SK-N-SH treated with all-trans-retinoic acid at 6 μM for 48 hours (cell line): ENCODE data around the gene RGS7BP.

Experiments
- ARNTL ChIP-seq: fragments of 450-650 bp; formaldehyde crosslinking; IDR thresholded peaks from 2 replicates; pipeline ENCODE4 v1.5.0; 2020; ENCODE audit warnings: low read depth, mild to moderate bottlenecking, moderate library complexity, borderline replicate concordance
- BACH2 ChIP-seq: fragments of 250-450 bp; sonication (Bioruptor Pico); IDR thresholded peaks from 2 replicates; pipeline ENCODE4 v1.9.0; 2021; ENCODE audit warnings: mild to moderate bottlenecking, borderline replicate concordance
- ESRRG ChIP-seq: fragments of 250-450 bp; sonication (Bioruptor Pico); IDR thresholded peaks from 2 replicates; pipeline ENCODE4 v1.6.1; 2021; ENCODE audit warnings: mild to moderate bottlenecking
- GLIS3 ChIP-seq: fragments of 250-450 bp; sonication (Bioruptor Pico); IDR thresholded peaks from 2 replicates; pipeline ENCODE4 v1.5.0; 2020; ENCODE audit warnings: mild to moderate bottlenecking, moderate library complexity
- PPARA ChIP-seq: fragments of 250-450 bp; sonication (Bioruptor Pico); IDR thresholded peaks from 2 replicates; pipeline ENCODE4 v1.5.0; 2020; ENCODE audit warnings: mild to moderate bottlenecking, borderline replicate concordance
- TCF4 ChIP-seq: fragments of 250-450 bp; sonication (Bioruptor Pico); IDR thresholded peaks from 2 replicates; pipeline ENCODE4 v1.8.0; 2021; ENCODE audit warnings: mild to moderate bottlenecking, moderate library complexity, borderline replicate concordance
- ZFP3 ChIP-seq: fragments of 250-450 bp; sonication (Bioruptor Pico); IDR thresholded peaks from 2 replicates; pipeline ENCODE4 v1.5.0; 2020; ENCODE audit warnings: mild to moderate bottlenecking, moderate library complexity
- ZFP30 ChIP-seq: fragments of 450-650 bp; formaldehyde crosslinking; IDR thresholded peaks from 2 replicates; pipeline ENCODE4 v1.5.0; 2022; ENCODE audit warnings: mild to moderate bottlenecking, moderate library complexity
- TF ChIP-seq, protein P1 (sequence below): fragments of 250-450 bp; sonication (Bioruptor Pico); IDR thresholded peaks from 2 replicates; pipeline ENCODE4 v1.5.1; 2020; ENCODE audit warnings: low read depth, mild to moderate bottlenecking, moderate library complexity
- TF ChIP-seq, protein P2 (sequence below): fragments of 250-450 bp; sonication (Bioruptor Pico); IDR thresholded peaks from 2 replicates; pipeline ENCODE4 v1.5.1; 2021; ENCODE audit warnings: mild to moderate bottlenecking, moderate library complexity
- TF ChIP-seq, protein P3 (sequence below): fragments of 250-450 bp; sonication (Bioruptor Pico); IDR thresholded peaks from 2 replicates; pipeline ENCODE4 v1.8.0; 2020; ENCODE audit warnings: mild to moderate bottlenecking, moderate library complexity, borderline replicate concordance

DNA sequence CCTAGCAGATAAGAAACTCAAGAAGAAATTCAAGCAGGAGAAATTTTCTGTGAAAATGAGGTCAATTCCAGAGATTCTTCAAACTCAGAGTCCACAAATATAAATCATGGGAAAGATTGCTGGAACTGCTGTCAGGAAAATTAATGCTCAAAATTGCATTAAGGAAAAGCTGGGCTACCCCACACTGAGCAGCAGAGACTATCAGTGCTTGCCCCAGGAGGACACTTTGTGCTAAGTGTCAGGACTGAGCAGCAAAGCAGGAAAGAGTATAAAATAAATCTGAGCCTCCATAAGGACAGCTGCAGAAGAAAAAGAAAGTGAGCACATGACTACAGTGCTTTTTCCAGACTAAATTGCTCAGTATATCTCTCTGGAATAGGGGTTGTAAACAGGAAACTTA lies 81.6 kb downstream of the RGS7BP start:
- TF ChIP-seq ESRRG (CRISPR knock-in tag) (no peak), ZFP3 (CRISPR knock-in tag) (no peak), BACH2 (CRISPR knock-in tag) (no peak), ARNTL (CRISPR knock-in tag) (no peak), GLIS3 (CRISPR knock-in tag) (no peak), ZFP30 (CRISPR knock-in tag) (no peak), TCF4 (no peak), PPARA (CRISPR knock-in tag) (no peak)
- TF ChIP-seq, protein P1, sequence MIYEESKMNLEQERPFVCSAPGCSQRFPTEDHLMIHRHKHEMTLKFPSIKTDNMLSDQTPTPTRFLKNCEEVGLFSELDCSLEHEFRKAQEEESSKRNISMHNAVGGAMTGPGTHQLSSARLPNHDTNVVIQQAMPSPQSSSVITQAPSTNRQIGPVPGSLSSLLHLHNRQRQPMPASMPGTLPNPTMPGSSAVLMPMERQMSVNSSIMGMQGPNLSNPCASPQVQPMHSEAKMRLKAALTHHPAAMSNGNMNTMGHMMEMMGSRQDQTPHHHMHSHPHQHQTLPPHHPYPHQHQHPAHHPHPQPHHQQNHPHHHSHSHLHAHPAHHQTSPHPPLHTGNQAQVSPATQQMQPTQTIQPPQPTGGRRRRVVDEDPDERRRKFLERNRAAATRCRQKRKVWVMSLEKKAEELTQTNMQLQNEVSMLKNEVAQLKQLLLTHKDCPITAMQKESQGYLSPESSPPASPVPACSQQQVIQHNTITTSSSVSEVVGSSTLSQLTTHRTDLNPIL = no peak
- TF ChIP-seq, protein P2, sequence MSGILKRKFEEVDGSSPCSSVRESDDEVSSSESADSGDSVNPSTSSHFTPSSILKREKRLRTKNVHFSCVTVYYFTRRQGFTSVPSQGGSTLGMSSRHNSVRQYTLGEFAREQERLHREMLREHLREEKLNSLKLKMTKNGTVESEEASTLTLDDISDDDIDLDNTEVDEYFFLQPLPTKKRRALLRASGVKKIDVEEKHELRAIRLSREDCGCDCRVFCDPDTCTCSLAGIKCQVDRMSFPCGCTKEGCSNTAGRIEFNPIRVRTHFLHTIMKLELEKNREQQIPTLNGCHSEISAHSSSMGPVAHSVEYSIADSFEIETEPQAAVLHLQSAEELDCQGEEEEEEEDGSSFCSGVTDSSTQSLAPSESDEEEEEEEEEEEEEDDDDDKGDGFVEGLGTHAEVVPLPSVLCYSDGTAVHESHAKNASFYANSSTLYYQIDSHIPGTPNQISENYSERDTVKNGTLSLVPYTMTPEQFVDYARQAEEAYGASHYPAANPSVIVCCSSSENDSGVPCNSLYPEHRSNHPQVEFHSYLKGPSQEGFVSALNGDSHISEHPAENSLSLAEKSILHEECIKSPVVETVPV (CRISPR knock-in tag) = no peak
- TF ChIP-seq, protein P3, sequence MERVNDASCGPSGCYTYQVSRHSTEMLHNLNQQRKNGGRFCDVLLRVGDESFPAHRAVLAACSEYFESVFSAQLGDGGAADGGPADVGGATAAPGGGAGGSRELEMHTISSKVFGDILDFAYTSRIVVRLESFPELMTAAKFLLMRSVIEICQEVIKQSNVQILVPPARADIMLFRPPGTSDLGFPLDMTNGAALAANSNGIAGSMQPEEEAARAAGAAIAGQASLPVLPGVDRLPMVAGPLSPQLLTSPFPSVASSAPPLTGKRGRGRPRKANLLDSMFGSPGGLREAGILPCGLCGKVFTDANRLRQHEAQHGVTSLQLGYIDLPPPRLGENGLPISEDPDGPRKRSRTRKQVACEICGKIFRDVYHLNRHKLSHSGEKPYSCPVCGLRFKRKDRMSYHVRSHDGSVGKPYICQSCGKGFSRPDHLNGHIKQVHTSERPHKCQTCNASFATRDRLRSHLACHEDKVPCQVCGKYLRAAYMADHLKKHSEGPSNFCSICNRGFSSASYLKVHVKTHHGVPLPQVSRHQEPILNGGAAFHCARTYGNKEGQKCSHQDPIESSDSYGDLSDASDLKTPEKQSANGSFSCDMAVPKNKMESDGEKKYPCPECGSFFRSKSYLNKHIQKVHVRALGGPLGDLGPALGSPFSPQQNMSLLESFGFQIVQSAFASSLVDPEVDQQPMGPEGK = no peak
